ENCODE measurements around the gene ADGRL1.
"Not testable (repeated sequence)": the region's sequence is repeated elsewhere in the genome, so short reads cannot be mapped to it uniquely, and the experiment has no call there.

ADGRL1 gene

DNA sequence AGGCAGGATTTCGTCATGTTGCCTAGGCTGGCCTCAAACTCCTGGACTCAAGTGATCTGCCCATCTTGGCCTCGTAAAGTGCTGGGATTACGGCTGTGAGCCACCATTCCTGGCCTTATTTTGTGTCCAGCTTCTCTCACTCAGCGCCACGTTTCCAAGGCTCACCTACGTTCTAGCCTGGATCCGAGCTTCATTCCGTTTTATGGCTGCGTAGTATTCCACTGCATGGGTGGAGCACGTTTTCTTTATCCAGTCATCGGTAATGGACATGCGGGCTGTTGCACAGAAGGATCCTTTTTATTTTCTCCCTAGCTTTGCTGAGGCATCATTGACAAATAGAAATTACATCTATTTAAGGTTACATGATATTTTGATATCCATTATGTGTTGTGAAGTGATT is 16.6 kb downstream of the ADGRL1 start:
- no peak for DNase-seq (ENCODE audit: low read depth)

DNA sequence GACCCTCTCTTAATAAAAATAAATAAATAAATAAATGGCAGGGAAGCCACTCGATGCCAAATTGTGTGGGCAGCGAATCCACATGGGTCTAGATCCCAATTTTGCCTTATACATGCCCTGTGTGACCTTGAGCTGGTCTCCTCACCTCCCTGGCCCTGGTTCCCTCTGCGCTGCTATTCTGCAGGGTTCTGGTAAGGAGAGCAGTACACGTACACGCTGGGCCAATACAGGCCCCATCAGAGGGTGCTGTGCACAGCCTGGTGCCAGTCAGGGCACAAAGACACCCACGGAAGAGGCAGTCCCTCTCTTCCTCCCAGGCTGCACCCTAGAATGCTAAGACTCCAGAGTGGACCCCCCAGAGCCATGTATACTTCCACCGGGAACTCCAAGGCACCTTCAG is 17.9 kb downstream of the ADGRL1 start:
- not testable (repeated sequence) for DNase-seq (ENCODE audit: low read depth)

DNA sequence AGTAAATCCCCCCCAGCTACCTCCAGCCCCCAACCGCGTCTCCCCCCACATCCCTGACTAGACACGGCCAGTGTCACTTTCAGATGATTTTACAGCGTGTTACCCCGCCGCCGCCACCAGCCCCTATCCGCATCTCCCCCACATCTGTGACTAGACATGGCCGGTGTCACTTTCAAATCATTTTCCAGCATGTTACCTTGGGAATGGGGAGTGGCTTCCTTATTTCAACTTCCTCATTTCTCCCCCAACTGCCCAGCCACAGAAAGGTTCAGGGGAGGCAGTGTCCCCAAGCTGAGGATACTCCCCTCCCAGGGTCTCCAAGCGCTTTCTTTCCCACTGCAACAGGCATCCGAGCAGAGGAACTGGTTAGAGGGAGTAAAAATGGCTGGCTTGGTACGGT is 18.4 kb downstream of the ADGRL1 start:
- DNase-seq (ENCODE audit: low read depth) = no peak

DNA sequence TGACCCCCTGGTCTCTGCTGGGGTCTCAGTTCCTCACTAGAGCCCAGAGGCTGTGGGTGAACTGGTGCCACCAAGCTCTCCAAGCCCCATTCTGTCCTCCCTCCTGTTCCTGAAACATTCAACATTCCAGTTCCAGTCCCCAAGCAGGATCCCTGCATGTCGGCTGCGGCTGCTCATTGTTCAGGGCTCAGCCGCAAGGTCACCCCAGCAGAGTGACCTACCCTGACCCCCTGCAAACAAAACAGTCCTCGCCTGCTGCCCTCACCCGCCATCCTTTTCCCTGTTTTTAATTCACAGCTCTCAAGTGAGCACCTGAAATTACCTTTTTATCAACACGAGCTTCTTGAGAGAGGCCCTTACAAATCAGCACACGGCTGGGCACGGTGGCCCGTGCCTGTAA is 19.3 kb downstream of the ADGRL1 start:
- DNase-seq (ENCODE audit: low read depth) = not testable (repeated sequence)

DNA sequence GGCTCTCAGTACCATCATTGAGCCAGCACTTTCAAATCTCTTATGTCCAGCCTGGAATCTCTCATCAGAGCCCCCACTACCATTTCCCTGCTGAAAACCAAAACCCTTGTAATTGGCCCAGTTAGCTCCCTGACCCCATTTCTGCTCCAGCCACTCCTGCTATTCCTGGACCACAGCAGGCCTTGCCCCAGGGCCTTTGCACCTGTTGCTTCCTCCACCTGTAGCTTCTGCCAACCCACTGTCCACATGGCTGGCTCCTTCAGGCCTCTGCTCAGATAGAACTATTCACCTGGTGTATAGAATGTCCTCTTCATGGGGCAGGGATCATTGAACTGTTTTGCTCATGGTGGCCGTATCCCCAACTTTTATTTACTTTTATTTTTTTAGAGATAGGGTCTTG is 20.3 kb downstream of the ADGRL1 start:
- DNase-seq (ENCODE audit: low read depth) = not testable (repeated sequence)

DNA sequence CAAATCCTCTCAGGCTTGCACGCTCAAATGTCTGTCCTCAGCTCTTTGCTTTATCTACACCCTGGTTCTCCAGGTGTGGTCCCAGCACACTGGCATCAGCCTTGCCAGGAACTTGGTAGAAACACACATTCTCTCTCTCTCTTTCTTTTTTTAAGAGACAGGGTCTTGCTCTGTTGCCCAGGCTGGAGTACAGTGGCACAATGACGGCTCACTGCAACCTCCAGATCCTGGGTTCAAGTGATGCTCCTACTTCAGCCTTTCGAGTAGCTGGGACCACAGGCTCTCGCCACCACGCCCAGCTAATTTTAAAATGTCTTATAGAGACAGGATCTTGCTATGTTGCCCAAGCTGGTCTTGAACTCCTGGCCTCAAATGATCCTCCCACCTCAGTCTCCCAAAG is 20.8 kb downstream of the ADGRL1 start:
- DNase-seq (ENCODE audit: low read depth) = no peak

DNA sequence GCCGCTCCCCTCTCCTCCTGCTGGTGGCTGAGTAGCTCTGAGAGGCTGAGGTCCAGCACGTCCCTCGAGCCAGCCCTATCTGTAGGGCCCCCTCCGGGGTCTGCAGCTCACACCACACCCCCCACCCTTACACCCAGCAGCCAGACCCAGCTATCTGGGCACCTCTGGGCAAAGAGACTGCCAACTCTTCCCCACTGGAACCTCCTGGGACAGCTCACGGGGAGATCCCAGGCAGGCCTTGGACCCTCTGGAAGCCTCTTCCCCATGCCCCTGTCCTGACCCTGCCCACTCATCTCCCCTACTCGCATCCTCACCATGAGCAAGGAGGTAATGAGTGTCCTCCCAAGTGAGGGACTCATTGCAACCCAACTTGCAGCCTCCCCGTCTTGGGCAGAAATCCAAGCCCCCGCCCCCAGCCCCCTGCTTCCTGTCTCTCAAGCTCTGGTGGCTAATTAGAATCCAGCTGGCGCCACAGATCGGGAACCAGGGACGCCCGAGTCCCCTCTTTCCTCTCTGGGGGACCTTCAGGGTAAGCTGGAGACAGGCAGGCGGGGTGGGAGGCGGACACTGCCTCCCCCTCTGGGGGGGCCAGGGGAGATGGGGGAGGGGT is 22.1 kb downstream of the ADGRL1 start:
- no peak for DNase-seq (ENCODE audit: low read depth)

DNA sequence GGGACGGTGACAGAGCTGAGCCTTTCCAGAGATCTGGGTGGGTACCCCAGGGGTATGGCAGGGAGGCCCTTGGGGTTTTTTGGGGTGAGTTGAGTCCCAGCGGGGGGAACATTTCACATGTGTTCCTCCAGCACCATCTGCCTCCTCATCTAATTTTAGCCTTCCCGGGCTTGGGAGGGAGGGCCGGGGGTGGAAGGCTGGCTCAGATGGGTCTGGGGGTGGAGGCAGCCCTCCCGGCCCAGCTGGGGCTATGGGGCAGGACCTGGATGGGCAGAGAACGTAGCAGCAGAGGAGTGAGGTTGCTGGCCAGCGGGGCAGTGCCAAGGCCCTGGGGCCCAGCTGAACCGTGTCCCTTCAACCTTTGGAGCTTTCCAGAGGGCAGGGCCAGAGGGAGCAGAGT is 23.5 kb downstream of the ADGRL1 start:
- DNase-seq (ENCODE audit: low read depth) = no peak

DNA sequence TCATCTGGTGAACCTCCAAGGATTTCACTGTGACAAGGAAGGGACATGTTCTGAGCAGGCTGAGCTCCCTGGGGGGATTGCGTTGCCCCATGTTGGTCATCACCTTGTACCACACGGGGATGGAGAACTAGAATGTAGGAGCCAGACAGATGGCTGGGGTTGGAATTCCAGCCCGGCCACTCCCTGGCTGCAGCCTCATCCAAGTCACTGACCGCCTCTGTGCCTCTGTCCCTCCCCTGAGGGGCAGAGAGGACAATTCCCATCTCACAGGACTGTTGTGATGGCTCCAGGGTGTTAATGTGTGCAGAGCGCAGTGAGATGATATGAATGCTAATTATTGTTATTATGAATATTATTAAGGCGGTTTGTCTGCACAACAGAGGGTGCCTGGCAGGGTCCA is 24.1 kb downstream of the ADGRL1 start:
- DNase-seq (ENCODE audit: low read depth) = no peak

DNA sequence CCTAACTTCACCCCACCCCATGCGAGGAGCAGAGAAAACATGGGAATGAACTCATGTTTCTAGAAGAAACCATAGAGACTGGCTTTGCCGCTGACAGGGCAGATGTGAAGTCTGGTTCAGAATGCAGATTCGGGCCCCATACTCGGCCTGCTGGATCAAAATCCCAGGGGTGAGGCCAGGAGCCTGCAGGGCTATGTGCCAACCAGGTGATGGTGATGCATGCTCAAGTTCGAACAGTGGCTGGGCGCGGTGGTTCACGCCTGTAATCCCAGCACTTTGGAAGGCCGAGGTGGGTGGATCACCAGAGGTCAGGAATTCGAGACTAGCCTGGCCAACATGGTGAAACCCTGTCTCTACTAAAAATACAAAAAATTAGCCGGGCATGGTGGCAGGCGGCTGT is 24.8 kb downstream of the ADGRL1 start:
- not testable (repeated sequence) for DNase-seq (ENCODE audit: low read depth)

DNA sequence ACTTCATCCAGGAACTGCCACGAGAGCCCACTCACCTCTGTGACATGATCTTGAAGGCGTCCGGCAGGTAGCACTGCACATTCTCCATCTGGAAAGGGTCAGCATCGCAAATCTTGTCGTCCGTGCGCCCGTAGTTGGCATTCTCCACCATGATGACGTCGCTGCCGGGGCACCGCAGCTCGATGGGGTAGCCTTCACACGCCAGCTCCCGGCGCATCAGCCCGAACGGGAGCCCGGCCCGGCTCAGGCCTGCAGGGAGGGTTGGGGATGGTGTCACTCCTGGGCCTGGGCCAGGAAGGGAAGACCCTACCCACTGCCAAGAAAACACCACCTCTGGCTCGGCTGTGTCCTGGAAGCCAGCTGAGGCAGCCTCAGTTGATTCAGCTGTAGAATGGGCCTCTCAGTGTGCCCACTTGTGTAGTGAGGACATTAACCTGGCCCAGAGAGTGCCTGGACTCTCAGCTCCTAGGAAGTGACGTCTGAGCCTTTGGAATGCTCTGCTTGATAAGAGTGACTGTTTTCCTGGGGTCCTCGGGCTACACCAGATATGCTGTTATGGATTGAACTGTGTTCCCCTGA is 28.4 kb downstream of the ADGRL1 start:
- no peak for DNase-seq (ENCODE audit: low read depth)

DNA sequence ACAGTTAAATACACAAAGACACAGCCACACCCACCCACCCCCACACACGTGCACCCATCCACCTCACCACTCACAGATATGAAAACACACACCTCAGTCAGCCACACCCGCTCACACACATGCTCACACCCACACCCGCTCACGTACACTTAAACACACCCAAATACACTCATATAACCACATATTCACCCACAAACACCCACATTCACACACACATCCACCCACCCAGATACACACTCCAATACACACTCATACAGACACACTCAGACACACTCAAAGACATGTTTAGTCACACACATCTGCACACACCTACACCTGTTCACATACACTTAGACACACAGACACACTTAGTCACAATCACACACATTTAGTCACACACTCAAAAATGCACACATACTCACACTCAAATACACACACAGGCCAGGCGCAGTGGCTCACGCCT is 30.6 kb downstream of the ADGRL1 start:
- DNase-seq (ENCODE audit: low read depth) = no peak

DNA sequence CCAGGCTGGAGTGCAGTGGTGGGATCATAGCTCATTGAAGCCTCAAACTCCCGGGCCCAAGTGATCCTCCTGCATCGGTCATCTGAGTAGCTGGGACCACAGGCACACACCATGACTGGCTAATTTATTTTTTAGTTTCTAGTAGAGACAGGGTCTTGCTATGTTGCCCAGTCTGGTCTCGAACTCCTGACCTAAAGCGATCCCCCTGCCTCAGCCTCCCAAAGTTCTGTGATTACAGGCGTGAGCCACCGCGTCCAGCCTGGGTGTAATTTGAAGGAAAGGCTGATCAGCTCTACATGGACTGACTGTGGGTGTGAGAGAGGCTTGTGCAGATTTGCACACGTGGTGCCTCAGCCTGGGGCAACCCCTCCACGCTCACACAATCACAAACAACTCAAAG is 31.1 kb downstream of the ADGRL1 start:
- DNase-seq (ENCODE audit: low read depth) = no peak

DNA sequence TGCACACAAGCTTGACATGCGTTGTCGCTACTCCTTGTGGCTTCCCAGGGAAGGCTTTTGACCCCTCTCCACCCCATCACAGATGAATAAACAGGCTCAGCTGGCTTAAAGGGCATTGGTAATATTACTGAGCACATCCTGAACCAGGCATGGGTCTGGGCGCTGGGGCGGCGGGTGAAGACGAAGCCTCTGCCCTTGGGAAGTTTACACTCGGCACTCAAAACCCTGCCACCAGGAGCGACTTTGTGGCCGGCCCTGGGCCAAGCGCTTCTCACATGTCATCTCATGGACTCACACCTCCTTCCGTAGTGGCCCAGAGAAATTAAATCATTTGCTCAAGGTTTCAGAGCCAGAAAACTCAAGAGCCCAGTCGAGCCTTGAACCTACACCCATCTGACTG is 37.0 kb downstream of the ADGRL1 start:
- no peak for DNase-seq (ENCODE audit: low read depth)

DNA sequence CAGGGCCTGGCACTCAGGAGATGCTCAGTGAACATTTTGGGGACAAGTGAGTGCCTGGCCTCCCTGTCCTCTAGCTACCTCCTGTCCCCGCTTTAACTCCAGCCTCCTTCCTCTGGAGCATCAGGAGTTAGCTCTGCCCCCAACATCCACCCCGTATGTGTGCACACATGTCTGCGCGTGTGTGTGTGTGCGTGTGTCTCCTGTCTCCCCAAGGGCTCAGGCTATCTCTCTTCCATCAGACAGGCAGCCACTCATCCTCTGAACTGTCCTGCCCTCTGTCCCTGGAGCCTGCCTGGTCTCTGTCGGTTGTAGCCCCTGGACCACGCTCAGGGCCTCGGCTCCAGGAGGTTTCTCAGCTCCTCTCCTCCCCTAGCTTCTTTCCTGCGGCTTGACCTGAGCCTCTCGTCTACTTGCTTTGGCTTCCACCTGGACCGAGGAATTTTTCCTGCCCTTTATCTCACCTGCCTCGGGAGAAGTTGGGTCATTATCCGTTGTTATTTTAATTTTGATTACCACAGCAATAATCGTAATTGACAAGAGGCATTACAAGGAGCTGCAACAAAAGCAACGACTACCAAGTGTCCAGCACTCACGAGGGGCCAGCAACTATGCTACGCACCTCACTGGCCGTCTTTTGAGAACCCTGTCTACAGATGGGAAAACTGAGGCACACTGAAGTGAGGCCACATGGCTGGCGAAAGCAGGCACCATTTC is 37.6 kb downstream of the ADGRL1 start:
- DNase-seq (ENCODE audit: low read depth) = no peak

DNA sequence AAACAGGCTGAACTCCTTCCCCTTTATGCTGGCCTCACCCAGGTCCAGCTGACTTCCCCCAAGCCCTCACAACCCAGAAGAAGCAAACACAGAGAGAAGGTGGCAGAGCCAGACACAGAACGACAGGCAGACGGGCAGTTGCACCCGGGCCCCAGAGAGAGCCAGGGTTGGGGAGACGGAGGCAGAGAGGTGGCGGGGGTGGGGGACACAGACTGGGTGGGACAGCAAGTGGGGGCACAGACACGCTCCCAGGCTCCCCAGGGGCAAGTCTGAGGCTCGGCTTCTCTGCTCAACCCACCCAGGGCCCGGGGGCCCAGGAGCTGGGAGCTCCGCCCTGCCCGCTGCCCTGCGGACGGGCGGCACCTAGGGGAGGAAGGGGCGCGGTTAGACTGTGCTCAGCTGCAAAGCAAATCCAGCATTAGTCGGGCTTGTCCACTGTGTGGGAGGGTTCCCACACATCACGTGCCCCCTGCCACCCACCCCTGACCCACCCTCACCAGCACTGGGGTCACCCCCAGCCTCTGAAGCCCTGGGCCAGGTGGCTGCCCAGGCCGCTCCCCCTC is 38.3 kb downstream of the ADGRL1 start:
- DNase-seq (ENCODE audit: low read depth) = no peak

DNA sequence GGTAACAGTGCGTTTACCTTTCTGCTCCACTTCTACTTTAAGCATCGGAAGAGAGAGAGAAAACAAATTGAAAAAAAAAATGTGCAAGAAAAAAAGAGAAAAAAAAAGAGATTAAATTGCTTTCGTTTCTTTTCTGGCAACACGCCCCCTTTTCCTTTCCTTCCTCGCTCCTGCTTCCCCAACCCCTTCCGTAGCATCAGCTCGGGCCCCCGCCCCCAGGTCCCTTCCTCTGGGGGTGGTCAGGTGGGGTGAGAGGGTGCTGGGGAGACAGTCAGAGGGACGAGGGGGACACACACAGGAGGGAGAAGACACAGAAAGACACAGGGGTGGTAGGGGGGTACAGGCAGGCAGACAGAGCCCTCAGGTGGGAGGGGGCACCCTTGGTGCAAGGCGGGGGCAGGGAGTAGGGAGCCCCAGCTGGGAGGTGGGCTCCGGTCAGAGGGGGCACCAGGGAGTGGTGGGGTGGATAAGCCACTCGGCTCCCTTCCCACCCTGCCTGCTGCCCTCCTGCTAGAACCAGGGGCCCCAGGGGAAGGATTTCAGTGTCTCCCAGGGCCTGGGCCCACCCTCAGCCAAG is 38.9 kb downstream of the ADGRL1 start:
- no peak for DNase-seq (ENCODE audit: low read depth)

DNA sequence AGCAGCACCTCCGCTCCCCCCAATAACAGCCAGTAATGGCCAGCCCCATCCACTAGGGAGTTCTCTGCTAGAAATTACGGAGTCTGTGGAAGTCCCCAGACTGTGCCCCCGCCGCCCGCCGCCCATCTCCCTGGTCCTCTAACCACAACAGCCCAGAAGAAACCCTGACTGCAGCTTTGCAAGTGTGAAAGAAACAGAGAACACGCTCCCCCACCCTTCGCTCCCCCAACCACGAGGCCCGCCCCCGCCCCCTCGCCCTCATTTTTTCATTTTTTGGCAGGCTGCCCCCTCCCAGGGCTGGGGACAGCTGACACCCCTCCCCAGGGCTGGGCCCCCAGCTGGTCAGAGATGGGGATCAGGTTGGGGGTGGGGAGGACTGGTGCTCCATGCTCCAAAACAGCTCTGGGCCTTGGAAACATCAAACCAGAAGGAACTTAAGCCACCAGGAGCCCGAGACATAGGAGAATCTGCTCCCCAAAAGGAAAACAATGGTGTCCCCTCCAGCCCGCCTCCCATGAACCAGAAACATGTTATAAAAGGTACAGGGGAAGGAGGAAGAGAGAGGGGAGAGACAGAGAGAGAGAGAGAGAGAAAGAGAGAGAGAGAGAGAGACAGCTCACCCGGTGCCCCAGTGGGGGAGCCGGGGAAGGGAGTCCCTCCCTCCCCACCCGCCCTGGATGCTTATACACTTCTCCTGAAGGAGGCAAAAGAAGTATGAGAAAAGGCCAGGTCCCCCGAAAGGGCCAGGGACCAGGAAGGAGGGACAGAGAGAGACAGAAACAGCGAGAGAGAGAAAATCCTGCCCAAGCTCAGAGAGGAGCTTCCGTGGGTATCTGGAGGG is 39.8 kb downstream of the ADGRL1 start:
- DNase-seq (ENCODE audit: low read depth) = no peak

DNA sequence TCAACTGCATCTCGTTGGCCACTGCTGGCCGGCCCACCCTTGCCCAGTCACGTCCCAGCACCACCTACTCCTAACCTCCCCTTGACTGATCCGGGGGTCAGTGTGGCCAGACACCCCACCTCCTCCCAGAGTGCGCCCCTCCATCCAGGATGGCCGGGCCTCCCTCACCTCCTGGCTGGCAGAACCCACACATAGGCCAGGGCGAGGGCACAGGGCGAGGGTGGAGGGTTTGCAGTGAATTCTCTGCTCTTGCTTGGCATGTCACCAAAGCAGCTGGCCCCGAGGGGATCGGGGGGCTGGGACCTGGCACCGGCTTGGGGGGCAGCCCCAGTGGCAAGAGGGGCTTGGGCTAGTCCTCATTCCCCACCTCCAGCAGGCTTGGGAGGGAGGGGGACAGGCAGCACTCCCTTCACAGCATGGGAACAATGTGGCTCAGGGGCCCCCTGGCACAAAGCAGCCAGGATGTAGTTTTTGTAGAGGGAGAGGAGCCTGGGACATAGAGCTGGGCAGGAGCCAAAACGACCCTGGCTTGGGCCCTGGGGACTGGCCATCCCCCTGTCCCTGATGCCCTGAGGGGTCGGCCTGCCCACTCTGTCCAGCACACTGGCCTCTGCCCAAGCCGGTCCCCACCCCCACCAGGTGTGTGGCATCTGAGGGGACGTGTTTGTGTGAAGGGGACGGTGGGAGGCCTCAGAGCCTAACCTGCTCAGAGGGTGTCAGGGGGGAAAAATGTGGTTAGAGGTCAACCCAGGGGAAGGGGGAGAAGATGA is 41.1 kb downstream of the ADGRL1 start:
- no peak for DNase-seq (ENCODE audit: low read depth)

DNA sequence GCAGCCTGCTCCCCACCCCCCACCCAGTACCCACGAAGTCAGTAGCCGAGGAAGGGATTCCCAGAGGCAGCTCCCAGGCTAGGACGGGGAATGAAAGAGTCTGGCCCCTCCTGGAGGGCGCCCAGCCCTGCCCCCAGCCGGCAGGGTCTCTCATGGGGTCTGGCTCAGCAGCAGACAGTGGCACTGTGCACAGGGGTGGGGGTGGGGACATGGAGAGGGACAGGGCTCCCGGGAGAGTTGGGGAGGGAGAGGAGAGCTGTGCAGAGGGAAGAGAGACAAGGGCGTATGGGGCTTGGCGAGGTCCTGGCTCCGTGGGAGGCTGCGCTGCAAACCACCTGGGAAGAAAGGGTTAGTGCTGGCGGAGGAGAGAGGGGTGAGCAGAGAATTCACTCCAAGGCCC is 41.9 kb downstream of the ADGRL1 start:
- no peak for DNase-seq (ENCODE audit: low read depth)

DNA sequence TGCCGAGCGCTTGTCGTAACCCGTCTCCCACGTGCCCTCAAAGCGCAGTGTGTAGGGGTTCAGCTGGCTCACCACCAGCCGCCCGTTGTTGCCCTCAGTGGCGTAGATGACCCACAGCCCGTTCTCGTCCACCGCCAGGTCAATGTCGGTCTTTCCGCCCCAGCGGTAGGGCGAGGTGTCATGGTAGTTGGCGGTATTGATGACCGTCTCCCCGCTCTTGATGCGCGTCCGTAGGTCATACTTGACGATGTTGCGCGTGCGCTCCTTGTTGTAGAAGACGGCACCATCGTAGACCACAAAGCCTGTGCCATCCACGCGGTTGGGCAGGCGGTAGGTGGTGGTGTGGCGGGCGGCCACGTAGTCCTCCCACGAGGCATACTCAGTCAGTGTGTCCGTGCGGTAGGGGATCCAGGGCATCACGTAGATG is 43.1 kb downstream of the ADGRL1 start:
- no peak for DNase-seq (ENCODE audit: low read depth)
